Measurements from ENCODE around the gene MRGPRX2.
A peak's percentile ranks its signal among the peaks of the same experiment; 100 is the strongest.

DNA sequence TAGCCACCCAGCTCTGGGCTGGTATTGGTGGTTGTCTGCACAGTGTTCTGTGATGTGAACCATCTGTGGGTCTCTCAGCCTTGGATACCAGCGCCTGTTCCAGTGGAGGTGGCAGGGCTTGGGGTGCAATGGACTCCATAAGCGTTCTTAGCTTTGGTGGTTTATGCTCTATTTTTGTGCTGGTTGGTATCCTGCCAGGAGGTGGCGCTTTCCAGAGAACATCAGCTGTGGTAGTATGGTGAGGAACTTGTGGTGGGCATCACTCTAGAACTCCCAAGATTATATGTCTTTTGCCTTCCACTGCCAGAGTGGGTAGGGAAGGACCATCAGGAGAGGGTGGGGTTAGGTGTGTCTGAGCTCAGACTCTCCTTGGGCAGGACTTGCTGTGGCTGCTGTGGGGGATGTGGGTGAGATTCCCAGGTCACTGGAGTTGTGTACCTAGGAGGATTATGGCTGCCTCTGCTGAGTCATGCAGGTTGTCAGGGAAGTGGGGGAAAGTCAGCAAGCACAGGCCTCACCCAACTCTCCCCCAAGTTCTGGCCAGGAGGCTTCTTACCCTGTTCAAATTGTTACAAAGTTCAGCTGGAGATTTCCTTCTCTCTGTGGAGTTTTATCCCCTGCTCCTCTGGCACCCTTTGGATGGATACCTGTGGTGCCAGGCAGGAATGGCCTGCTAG, 47.2 kb downstream of the MRGPRX2 start:
- TF ChIP-seq ZNF552 (CRISPR knock-in tag; IDR thresholded peaks at IDR 0.05; ENCODE audit: borderline replicate concordance) (no peak), ATAD3A (CRISPR knock-in tag; IDR thresholded peaks at IDR 0.05) (no peak), CTCF (CRISPR knock-in tag; IDR thresholded peaks at IDR 0.05) (peak; percentile 26; the same call in 1 of the 2 replicates), KAT2B (IDR thresholded peaks at IDR 0.05; ENCODE audit: borderline replicate concordance, low read depth, low read length) (no peak), SKIL (CRISPR knock-in tag; IDR thresholded peaks at IDR 0.05; ENCODE audit: borderline replicate concordance) (no peak)
- TF ChIP-seq, protein P1, sequence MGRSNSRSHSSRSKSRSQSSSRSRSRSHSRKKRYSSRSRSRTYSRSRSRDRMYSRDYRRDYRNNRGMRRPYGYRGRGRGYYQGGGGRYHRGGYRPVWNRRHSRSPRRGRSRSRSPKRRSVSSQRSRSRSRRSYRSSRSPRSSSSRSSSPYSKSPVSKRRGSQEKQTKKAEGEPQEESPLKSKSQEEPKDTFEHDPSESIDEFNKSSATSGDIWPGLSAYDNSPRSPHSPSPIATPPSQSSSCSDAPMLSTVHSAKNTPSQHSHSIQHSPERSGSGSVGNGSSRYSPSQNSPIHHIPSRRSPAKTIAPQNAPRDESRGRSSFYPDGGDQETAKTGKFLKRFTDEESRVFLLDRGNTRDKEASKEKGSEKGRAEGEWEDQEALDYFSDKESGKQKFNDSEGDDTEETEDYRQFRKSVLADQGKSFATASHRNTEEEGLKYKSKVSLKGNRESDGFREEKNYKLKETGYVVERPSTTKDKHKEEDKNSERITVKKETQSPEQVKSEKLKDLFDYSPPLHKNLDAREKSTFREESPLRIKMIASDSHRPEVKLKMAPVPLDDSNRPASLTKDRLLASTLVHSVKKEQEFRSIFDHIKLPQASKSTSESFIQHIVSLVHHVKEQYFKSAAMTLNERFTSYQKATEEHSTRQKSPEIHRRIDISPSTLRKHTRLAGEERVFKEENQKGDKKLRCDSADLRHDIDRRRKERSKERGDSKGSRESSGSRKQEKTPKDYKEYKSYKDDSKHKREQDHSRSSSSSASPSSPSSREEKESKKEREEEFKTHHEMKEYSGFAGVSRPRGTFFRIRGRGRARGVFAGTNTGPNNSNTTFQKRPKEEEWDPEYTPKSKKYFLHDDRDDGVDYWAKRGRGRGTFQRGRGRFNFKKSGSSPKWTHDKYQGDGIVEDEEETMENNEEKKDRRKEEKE (IDR thresholded peaks at IDR 0.05): no peak
